Hepatocyte (in vitro differentiated cells): ENCODE results near the gene BTN1A1. TPM values are rescaled to one million over a fixed set of nuclear protein-coding genes. Genes with fewer than 3 reads are reported as not detected.

Experiments used
- DNase-seq: peaks from one replicate; pipeline ENCODE4 v3.0.0-alpha.2; 2016; ENCODE audit warnings: low spot score
- H2AFZ ChIP-seq: fragments of 200-600 bp; sonication (generic); 2 replicates; pipeline ENCODE4 v1.6.0; 2016; ENCODE audit warnings: antibody characterized with exemption, mild to moderate bottlenecking
- H3K27ac ChIP-seq: fragments of 200-600 bp; sonication (generic); 2 replicates; pipeline ENCODE4 v1.5.1; 2016; ENCODE audit warnings: mild to moderate bottlenecking
- H3K27me3 ChIP-seq: fragments of 200-600 bp; sonication (generic); 2 replicates; pipeline ENCODE4 v1.6.1; 2016
- H3K36me3 ChIP-seq: fragments of 200-600 bp; sonication (generic); replicated peaks from 2 replicates; pipeline ENCODE4 v1.5.1; 2016; ENCODE audit warnings: low read depth; ENCODE audit not compliant: insufficient read depth
- H3K4me1 ChIP-seq: fragments of 200-600 bp; sonication (generic); 2 replicates; pipeline ENCODE4 v1.5.1; 2016; ENCODE audit warnings: mild to moderate bottlenecking, moderate library complexity; ENCODE audit not compliant: insufficient read depth
- H3K4me2 ChIP-seq: fragments of 200-600 bp; sonication (generic); 2 replicates; pipeline ENCODE4 v1.6.0; 2016
- H3K4me3 ChIP-seq: fragments of 200-600 bp; sonication (generic); 2 replicates; pipeline ENCODE4 v1.5.1; 2016; ENCODE audit warnings: mild to moderate bottlenecking
- H3K79me2 ChIP-seq: fragments of 200-600 bp; sonication (generic); 2 replicates; pipeline ENCODE4 v1.6.0; 2017; ENCODE audit warnings: mild to moderate bottlenecking
- H3K9me2 ChIP-seq: fragments of 200-600 bp; sonication (generic); replicated peaks from 2 replicates; pipeline ENCODE4 v1.6.0; 2017; ENCODE audit warnings: mild to moderate bottlenecking; ENCODE audit not compliant: insufficient read depth
- H3K9me3 ChIP-seq: fragments of 200-600 bp; sonication (generic); 2 replicates; pipeline ENCODE4 v1.5.1; 2016; ENCODE audit warnings: low read depth, mild to moderate bottlenecking
- H4K20me1 ChIP-seq: fragments of 200-600 bp; sonication (generic); 2 replicates; pipeline ENCODE4 v1.6.0; 2016; ENCODE audit warnings: mild to moderate bottlenecking; ENCODE audit not compliant: insufficient read depth, poor library complexity, severe bottlenecking
- EZH2 ChIP-seq: fragments of 200-600 bp; sonication (generic); IDR thresholded peaks from 2 replicates; pipeline ENCODE4 v1.6.1; 2016; ENCODE audit warnings: antibody characterized with exemption, mild to moderate bottlenecking, borderline replicate concordance
- EZH2phosphoT487 ChIP-seq: fragments of 200-600 bp; sonication (generic); IDR thresholded peaks from one replicate; pipeline ENCODE4 v1.6.1; 2018; ENCODE audit warnings: antibody characterized with exemption, mild to moderate bottlenecking, low read depth, moderate library complexity; ENCODE audit not compliant: unreplicated experiment, severe bottlenecking
- WGBS: methylation state at CpG from one replicate; pipeline ENCODE4 v1.1.6; 2016; ENCODE audit warnings: low lambda C conversion rate; ENCODE audit errors: missing lambda C conversion rate; 5-methylcytosine and 5-hydroxymethylcytosine counted together
- polyA plus RNA-seq: library from polyadenylated mRNA; unstranded; fragments of >200 nt; fragmentation: Nextera tagmentation; extraction: Ambion mirVana; gene quantifications from 2 replicates; pipeline ENCODE4 v1.2.1, GENCODE V29; 2016
- total RNA-seq: library from RNA; depleted of rRNA; stranded (reverse); fragments of >200 nt; gene quantifications from 2 replicates; pipeline ENCODE4 v1.2.3, GENCODE V29; 2014
- TF ChIP-seq, protein P1 (sequence below): fragments of 200-600 bp; sonication (generic); IDR thresholded peaks from 2 replicates; pipeline ENCODE4 v1.5.1; 2016; ENCODE audit warnings: antibody characterized with exemption, mild to moderate bottlenecking; ENCODE audit not compliant: poor library complexity

Gene BTN1A1
- total and polyA plus RNA-seq, 2 experiments from 2014 or later = 0.59 to 0.60 TPM

DNA sequence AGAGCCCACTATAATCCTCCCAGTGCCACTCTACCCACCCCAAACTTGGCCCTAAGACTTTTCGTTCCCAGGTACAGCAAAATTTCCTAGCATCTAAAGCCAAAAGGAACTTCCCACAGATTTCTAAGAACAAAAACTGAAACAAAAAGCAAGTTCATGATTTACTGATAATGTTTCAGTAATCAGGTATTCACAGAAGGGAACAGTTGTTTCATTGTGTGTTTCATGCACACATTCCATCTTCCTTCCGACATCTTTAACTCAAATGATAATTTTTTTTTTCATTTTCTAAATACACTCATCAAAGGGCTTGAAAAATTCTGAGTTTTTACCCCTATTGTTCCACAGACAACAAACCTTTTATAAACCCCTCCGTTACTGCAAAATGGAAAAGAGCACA, 6.0 kb upstream of the BTN1A1 start:
- Histone ChIP-seq H3K36me3 (no peaks in the 10 kb centered on the region), H3K4me1 (no peaks in the 10 kb centered on the region), H4K20me1 (no peaks in the 10 kb centered on the region), H3K4me3 (no peak overlapping the region), H3K27me3 (no peaks in the 10 kb centered on the region), H3K27ac (no peak overlapping the region), H3K79me2 (no peaks in the 10 kb centered on the region), H3K9me3 (no peaks in the 10 kb centered on the region), H3K4me2 (no peak overlapping the region), H3K9me2 (no peaks in the 10 kb centered on the region), H2AFZ (no peak overlapping the region)
- TF ChIP-seq, protein P1, sequence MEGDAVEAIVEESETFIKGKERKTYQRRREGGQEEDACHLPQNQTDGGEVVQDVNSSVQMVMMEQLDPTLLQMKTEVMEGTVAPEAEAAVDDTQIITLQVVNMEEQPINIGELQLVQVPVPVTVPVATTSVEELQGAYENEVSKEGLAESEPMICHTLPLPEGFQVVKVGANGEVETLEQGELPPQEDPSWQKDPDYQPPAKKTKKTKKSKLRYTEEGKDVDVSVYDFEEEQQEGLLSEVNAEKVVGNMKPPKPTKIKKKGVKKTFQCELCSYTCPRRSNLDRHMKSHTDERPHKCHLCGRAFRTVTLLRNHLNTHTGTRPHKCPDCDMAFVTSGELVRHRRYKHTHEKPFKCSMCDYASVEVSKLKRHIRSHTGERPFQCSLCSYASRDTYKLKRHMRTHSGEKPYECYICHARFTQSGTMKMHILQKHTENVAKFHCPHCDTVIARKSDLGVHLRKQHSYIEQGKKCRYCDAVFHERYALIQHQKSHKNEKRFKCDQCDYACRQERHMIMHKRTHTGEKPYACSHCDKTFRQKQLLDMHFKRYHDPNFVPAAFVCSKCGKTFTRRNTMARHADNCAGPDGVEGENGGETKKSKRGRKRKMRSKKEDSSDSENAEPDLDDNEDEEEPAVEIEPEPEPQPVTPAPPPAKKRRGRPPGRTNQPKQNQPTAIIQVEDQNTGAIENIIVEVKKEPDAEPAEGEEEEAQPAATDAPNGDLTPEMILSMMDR = no peak
- no peak for TF ChIP-seq EZH2phosphoT487
- no peak for TF ChIP-seq EZH2
- no peak for DNase-seq
- 94% methylated on average over 3 of the region's 3 CpGs for WGBS

GRCh38 chr6:26495281-26495680, 4.8 kb upstream of the BTN1A1 start:
- no peak for TF ChIP-seq EZH2
- TF ChIP-seq, protein P1 = no peak
- TF ChIP-seq EZH2phosphoT487 = no peak
- Histone ChIP-seq H3K27ac (no peak overlapping the region), H2AFZ (no peak overlapping the region), H3K4me2 (no peak overlapping the region), H4K20me1 (no peaks in the 10 kb centered on the region), H3K27me3 (no peaks in the 10 kb centered on the region), H3K4me3 (no peak overlapping the region), H3K9me2 (no peaks in the 10 kb centered on the region), H3K4me1 (no peaks in the 10 kb centered on the region), H3K36me3 (no peaks in the 10 kb centered on the region), H3K79me2 (no peaks in the 10 kb centered on the region), H3K9me3 (no peaks in the 10 kb centered on the region)
- 78% methylated on average over 1 of the region's 1 CpG for WGBS
- no peak for DNase-seq

DNA sequence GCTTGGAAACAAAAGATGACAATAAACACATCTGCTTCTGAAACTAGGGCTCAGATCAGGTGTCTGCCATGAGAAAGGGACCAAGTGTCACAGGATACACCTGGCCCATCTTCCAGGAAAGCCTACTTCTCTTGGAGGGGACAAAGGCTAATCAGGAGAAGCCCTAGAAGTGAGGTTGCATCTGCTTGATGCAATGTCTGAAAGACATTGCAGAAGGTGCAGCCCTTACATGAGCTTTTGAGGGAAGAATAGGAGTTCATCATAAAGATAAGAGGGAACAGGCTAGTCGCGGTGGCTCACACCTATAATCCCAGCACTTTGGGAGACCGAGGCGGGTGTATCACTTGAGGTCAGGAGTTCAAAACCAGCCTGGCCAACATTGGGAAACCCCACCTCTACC, 2.5 kb upstream of the BTN1A1 start:
- no peaks in the 10 kb centered on the region for H3K4me1 ChIP-seq
- no peaks in the 10 kb centered on the region for H3K9me2 ChIP-seq
- no peaks in the 10 kb centered on the region for H3K36me3 ChIP-seq
- H3K27ac ChIP-seq = no peak overlapping the region
- TF ChIP-seq EZH2 = no peak
- TF ChIP-seq, protein P1 = no peak
- no peak for TF ChIP-seq EZH2phosphoT487
- WGBS = 83% methylated on average over 4 of the region's 4 CpGs
- no peak overlapping the region for H3K4me3 ChIP-seq
- H3K4me2 ChIP-seq = no peak overlapping the region
- H3K27me3 ChIP-seq = peaks cover 17% of the 10 kb centered on the region
- no peaks in the 10 kb centered on the region for H4K20me1 ChIP-seq
- DNase-seq = no peak
- no peaks in the 10 kb centered on the region for H3K79me2 ChIP-seq
- H3K9me3 ChIP-seq = no peaks in the 10 kb centered on the region
- no peak overlapping the region for H2AFZ ChIP-seq
